CD14-positive monocyte (primary cell): ENCODE data around the gene UGT2A3. TPM values are rescaled to one million over a fixed set of nuclear protein-coding genes. Genes with fewer than 3 reads are reported as not detected.

ENCODE experiments used
- DNase-seq, 3 donors: peaks; one replicate each; pipeline ENCODE4 v3.0.0-alpha.2; 2011 to 2022
- H2AFZ ChIP-seq: 2 replicates; pipeline ENCODE4 v1.6.0; 2012; ENCODE audit warnings: mild to moderate bottlenecking, low read depth, low read length, inconsistent platforms; ENCODE audit not compliant: insufficient read depth, poor library complexity, severe bottlenecking
- H3K27ac ChIP-seq, 2 donors: 1 replicate in 1 of 2; 2 replicates in 1 of 2; pipeline ENCODE4 v1.5.1; 2012 to 2013; ENCODE audit warnings: low read length in 2 of 2, control low read depth in 1 of 2, inconsistent platforms in 1 of 2, low read depth in 1 of 2, mild to moderate bottlenecking in 1 of 2
- H3K27me3 ChIP-seq, 2 donors: one replicate each; pipeline versions ENCODE4 v1.6.0 to v1.6.1; 2011 to 2013; ENCODE audit warnings: low read length in 2 of 2; ENCODE audit not compliant: control insufficient read depth in 2 of 2, insufficient read depth in 2 of 2
- H3K36me3 ChIP-seq, 2 donors: replicated peaks in 1 of 2; 1 replicate in 1 of 2; 2 replicates in 1 of 2; pipeline versions ENCODE4 v1.5.1 to v1.6.1; 2012 to 2013; ENCODE audit warnings: low read length in 2 of 2, control low read depth in 1 of 2, inconsistent platforms in 1 of 2, mild to moderate bottlenecking in 1 of 2; ENCODE audit not compliant: insufficient read depth in 2 of 2, control insufficient read depth in 1 of 2
- H3K4me1 ChIP-seq, 2 donors: 1 replicate in 1 of 2; 2 replicates in 1 of 2; pipeline versions ENCODE4 v1.5.1 to v1.6.1; 2012 to 2013; ENCODE audit warnings: low read length in 2 of 2, control low read depth in 1 of 2, inconsistent platforms in 1 of 2, mild to moderate bottlenecking in 1 of 2, moderate library complexity in 1 of 2; ENCODE audit not compliant: insufficient read depth in 2 of 2, control insufficient read depth in 1 of 2
- H3K4me2 ChIP-seq: replicated peaks from 2 replicates; pipeline ENCODE3; 2012; ENCODE audit warnings: low read length, moderate library complexity, mild to moderate bottlenecking; ENCODE audit not compliant: poor library complexity, severe bottlenecking; ENCODE audit errors: extremely low read depth
- H3K4me3 ChIP-seq, 3 experiments: fragments of 200-600 bp in 1 of 3; sonication (generic) in 1 of 3; replicated peaks in 1 of 3; 1 replicate in 2 of 3; 2 replicates in 1 of 3; pipeline ENCODE4 v1.5.1; 2011 to 2013; ENCODE audit warnings: low read length in 3 of 3, mild to moderate bottlenecking in 3 of 3, control low read depth in 2 of 3, low read depth in 2 of 3, inconsistent platforms in 1 of 3, moderate library complexity in 1 of 3
- H3K79me2 ChIP-seq: 2 replicates; pipeline ENCODE4 v1.6.0; 2012; ENCODE audit warnings: mild to moderate bottlenecking, control low read depth, inconsistent platforms, low read length, moderate library complexity; ENCODE audit not compliant: insufficient read depth
- H3K9ac ChIP-seq: 2 replicates; pipeline ENCODE4 v1.6.0; 2017; ENCODE audit warnings: low read length, mild to moderate bottlenecking; ENCODE audit not compliant: insufficient read depth, poor library complexity, severe bottlenecking
- H3K9me3 ChIP-seq, 2 donors: replicated peaks in 1 of 2; 1 replicate in 1 of 2; 2 replicates in 1 of 2; pipeline versions ENCODE4 v1.5.1 to v1.6.1; 2012 to 2013; ENCODE audit warnings: low read length in 2 of 2, control low read depth in 1 of 2; ENCODE audit not compliant: control insufficient read depth in 1 of 2, insufficient read depth in 1 of 2
- H4K20me1 ChIP-seq: 2 replicates; pipeline ENCODE4 v1.6.0; 2012; ENCODE audit warnings: mild to moderate bottlenecking, low read length, control low read depth, moderate library complexity; ENCODE audit not compliant: insufficient read depth
- H3K27ac Mint-ChIP-seq, 7 donors: one replicate each; pipeline ENCODE4 v1.8.0; 2020; ENCODE audit warnings: mild to moderate bottlenecking in 7 of 7, mixed read lengths in 7 of 7, moderate library complexity in 6 of 7, inconsistent platforms in 2 of 7
- H3K27me3 Mint-ChIP-seq, 3 donors: one replicate each; pipeline ENCODE4 v1.8.0; 2021 to 2022; ENCODE audit warnings: low read depth in 3 of 3, mild to moderate bottlenecking in 3 of 3, mixed read lengths in 3 of 3, moderate library complexity in 3 of 3, inconsistent platforms in 1 of 3
- H3K36me3 Mint-ChIP-seq, 2 donors: one replicate each; pipeline ENCODE4 v1.8.0; 2020; ENCODE audit warnings: mixed read lengths in 2 of 2, inconsistent platforms in 1 of 2, mild to moderate bottlenecking in 1 of 2
- H3K4me1 Mint-ChIP-seq: one replicate; pipeline ENCODE4 v1.8.0; 2020; ENCODE audit warnings: mild to moderate bottlenecking, mixed read lengths
- H3K4me3 Mint-ChIP-seq, 2 donors: one replicate each; pipeline ENCODE4 v1.8.0; 2020; ENCODE audit warnings: mild to moderate bottlenecking in 2 of 2, mixed read lengths in 2 of 2, moderate library complexity in 1 of 2
- H3K9me3 Mint-ChIP-seq, 7 donors: one replicate each; pipeline ENCODE4 v1.8.0; 2020 to 2022; ENCODE audit warnings: mixed read lengths in 7 of 7, mild to moderate bottlenecking in 6 of 7, moderate library complexity in 6 of 7, inconsistent platforms in 2 of 7
- WGBS: methylation state at CpG from one replicate; pipeline ENCODE4 v1.1.5; 2013; ENCODE audit warnings: missing lambda C conversion rate; ENCODE audit not compliant: insufficient coverage; 5-methylcytosine and 5-hydroxymethylcytosine counted together
- intact Hi-C, 2 donors: fragments of 100-400 bp; cut with micrococcal nuclease; formaldehyde crosslinking; loops; one replicate each; pipeline versions ENCODE4 v1.15.0 to v1.15.1; 2023
- polyA plus RNA-seq, 3 donors: library from polyadenylated mRNA; depleted of rRNA in 1 of 3; unstranded in 2 of 3; stranded (reverse) in 1 of 3; fragments of 300-500 nt in 2 of 3; fragments of >200 nt in 1 of 3; fragmentation: Illumina TruSeq in 2 of 3; gene quantifications; 1 replicate in 2 of 3; 2 replicates in 1 of 3; pipeline ENCODE4 v1.2.3, GENCODE V29; 2012 to 2021
- TF ChIP-seq, protein P1 (sequence below): fragments of 200-600 bp; IDR thresholded peaks from one replicate; pipeline ENCODE4 v1.8.0; 2022; ENCODE audit warnings: antibody characterized with exemption, mild to moderate bottlenecking

UGT2A3 gene
- polyA plus RNA-seq, 3 donors: not detected

DNA sequence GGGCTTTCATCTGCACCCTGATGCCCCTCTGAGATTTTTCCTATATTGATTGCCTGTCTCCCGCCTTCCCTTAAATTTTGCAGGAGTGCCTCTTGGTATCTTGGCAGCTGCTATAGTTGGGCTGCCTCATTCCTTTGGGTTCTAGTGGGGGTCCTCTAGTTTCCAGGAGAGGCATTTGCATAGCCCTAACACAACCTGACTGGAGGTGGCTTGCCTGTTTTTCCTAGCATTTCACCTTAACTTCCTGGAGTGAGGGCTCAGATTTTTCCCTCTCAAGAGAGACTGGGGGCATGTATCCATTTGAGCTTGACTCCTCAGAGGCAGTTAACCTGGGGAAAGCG, 46.0 kb downstream of the UGT2A3 start:
- H3K4me1 ChIP-seq: no peaks in the 10 kb centered on the region
- Mint-ChIP-seq H3K27ac (no peak overlapping the region), H3K4me1 (no peaks in the 10 kb centered on the region), H3K4me3 (no peak overlapping the region), H3K9me3 (peaks cover 0 to 6% (median 0%) of the 10 kb centered on the region in 7 donors), H3K27me3 (peaks cover 0 to 5% (median 0%) of the 10 kb centered on the region in 3 donors), H3K36me3 (no peaks in the 10 kb centered on the region)
- no peaks in the 10 kb centered on the region for H3K9me3 ChIP-seq
- WGBS: 100% methylated on average over 1 of the region's 2 CpGs
- H2AFZ ChIP-seq: no peak overlapping the region
- H3K27ac ChIP-seq: no peak overlapping the region
- no peaks in the 10 kb centered on the region for H3K27me3 ChIP-seq
- no peak overlapping the region for H3K9ac ChIP-seq
- H3K36me3 ChIP-seq: no peaks in the 10 kb centered on the region
- no peak for DNase-seq
- TF ChIP-seq, protein P1, sequence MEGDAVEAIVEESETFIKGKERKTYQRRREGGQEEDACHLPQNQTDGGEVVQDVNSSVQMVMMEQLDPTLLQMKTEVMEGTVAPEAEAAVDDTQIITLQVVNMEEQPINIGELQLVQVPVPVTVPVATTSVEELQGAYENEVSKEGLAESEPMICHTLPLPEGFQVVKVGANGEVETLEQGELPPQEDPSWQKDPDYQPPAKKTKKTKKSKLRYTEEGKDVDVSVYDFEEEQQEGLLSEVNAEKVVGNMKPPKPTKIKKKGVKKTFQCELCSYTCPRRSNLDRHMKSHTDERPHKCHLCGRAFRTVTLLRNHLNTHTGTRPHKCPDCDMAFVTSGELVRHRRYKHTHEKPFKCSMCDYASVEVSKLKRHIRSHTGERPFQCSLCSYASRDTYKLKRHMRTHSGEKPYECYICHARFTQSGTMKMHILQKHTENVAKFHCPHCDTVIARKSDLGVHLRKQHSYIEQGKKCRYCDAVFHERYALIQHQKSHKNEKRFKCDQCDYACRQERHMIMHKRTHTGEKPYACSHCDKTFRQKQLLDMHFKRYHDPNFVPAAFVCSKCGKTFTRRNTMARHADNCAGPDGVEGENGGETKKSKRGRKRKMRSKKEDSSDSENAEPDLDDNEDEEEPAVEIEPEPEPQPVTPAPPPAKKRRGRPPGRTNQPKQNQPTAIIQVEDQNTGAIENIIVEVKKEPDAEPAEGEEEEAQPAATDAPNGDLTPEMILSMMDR: no peak
- H3K4me2 ChIP-seq: no peak overlapping the region
- no peaks in the 10 kb centered on the region for H3K79me2 ChIP-seq
- no peak overlapping the region for H3K4me3 ChIP-seq
- intact Hi-C loops: no loop called here
- no peaks in the 10 kb centered on the region for H4K20me1 ChIP-seq

DNA sequence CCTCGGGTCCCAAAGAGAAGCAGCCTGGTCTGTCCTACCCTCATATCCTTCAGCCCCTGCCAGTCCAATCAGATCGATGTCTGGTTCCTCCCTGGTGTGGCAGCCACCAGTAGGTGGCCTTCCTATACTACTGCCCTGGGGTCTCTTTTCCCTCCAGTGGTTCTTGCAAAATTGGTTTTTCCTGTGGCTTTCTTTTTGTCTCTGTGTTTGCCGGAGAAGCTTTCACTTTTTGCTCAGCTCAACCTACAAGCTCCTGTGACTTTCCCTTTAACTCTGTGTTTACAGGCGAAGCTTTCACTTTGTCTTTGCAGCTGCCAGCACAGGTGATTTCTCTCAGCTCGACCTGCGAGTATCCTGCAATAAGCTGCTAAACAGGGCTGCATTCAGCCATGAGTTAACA, 46.8 kb downstream of the UGT2A3 start:
- H3K36me3 Mint-ChIP-seq: no peaks in the 10 kb centered on the region
- no peak overlapping the region for H3K27ac Mint-ChIP-seq
- no peak for DNase-seq
- no peak overlapping the region for H3K27ac ChIP-seq
- no peaks in the 10 kb centered on the region for H4K20me1 ChIP-seq
- no peak overlapping the region for H3K4me3 Mint-ChIP-seq
- no peak overlapping the region for H3K9ac ChIP-seq
- 54% methylated on average over 5 of the region's 6 CpGs for WGBS
- H3K4me2 ChIP-seq: no peak overlapping the region
- intact Hi-C loops: no loop called here
- H2AFZ ChIP-seq: no peak overlapping the region
- H3K27me3 ChIP-seq: no peaks in the 10 kb centered on the region
- no peaks in the 10 kb centered on the region for H3K4me1 Mint-ChIP-seq
- H3K4me1 ChIP-seq: no peaks in the 10 kb centered on the region
- H3K9me3 ChIP-seq: no peaks in the 10 kb centered on the region
- TF ChIP-seq, protein P1: no peak
- peaks cover 0 to 6% (median 0%) of the 10 kb centered on the region in 7 donors for H3K9me3 Mint-ChIP-seq
- H3K36me3 ChIP-seq: no peaks in the 10 kb centered on the region
- H3K4me3 ChIP-seq: no peak overlapping the region
- H3K27me3 Mint-ChIP-seq: peaks cover 0 to 5% (median 0%) of the 10 kb centered on the region in 3 donors
- no peaks in the 10 kb centered on the region for H3K79me2 ChIP-seq
